SU-DHL-6 (cell line): ENCODE results near the gene FKBP15.

Experiments used
- CTCF ChIP-seq: fragments of 200-600 bp; sonication (generic); IDR thresholded peaks from one replicate; pipeline ENCODE4 v1.5.1; 2017; ENCODE audit warnings: antibody characterized with exemption, mild to moderate bottlenecking, low read length, moderate library complexity; ENCODE audit not compliant: insufficient read depth, poor library complexity, severe bottlenecking
- EZH2phosphoT487 ChIP-seq: fragments of 200-600 bp; sonication (generic), shearing (Covaris generic); conservative IDR thresholded peaks from 2 replicates; pipeline ENCODE4 v1.6.1; 2018; ENCODE audit warnings: mild to moderate bottlenecking, antibody characterized with exemption, low read length, moderate library complexity, mixed read lengths

GRCh38 chr9:113129884-113130283 is 91.2 kb downstream of the FKBP15 start:
- no peak for TF ChIP-seq CTCF
- no peak for TF ChIP-seq EZH2phosphoT487
